ENCODE measurements around the gene ABCD3.
A peak's percentile ranks its signal among the peaks of the same experiment; 100 is the strongest.

- TF ChIP-seq CTCF (IDR thresholded peaks at IDR 0.05) = peak in 2 of 5 experiments; percentile 21 to 25
- TF ChIP-seq POLR2A (IDR thresholded peaks at IDR 0.05) = no peak
These were observed 21.7 kb upstream of the ABCD3 start for GRCh38 chr1:94396356-94397010.

Data from tibial nerve (tissue), 3 donors.